Heart left ventricle (tissue), 16 donors: ENCODE data around the gene FAM53B. TPM values are rescaled to one million over a fixed set of nuclear protein-coding genes. Genes with fewer than 3 reads are reported as not detected.

ENCODE experiments used
- ATAC-seq, 4 donors: fragments of 200-7000 bp; cut with Tn5 transposase; one replicate each; pipeline ENCODE4 v1.9.1; 2020 to 2022; ENCODE audit warnings: moderate library complexity in 4 of 4, mild to moderate bottlenecking in 3 of 4, moderate number of reproducible peaks in 1 of 4
- DNase-seq, 5 donors: peaks; one replicate each; pipeline ENCODE4 v3.0.0-alpha.2; 2020
- H3K27ac ChIP-seq, 12 donors: fragments of 200-600 bp; sonication (generic) in 4 of 12; one replicate each; pipeline versions ENCODE4 v1.5.0 to v1.8.0; 2016 to 2022; ENCODE audit warnings: mild to moderate bottlenecking in 2 of 12
- H3K27me3 ChIP-seq, 9 donors: fragments of 200-600 bp; sonication (generic) in 2 of 9; one replicate each; pipeline versions ENCODE4 v1.5.1 to v1.8.0; 2016 to 2022; ENCODE audit warnings: mild to moderate bottlenecking in 3 of 9
- H3K36me3 ChIP-seq, 9 donors: fragments of 200-600 bp; sonication (generic) in 2 of 9; one replicate each; pipeline versions ENCODE4 v1.5.0 to v1.8.0; 2018 to 2022; ENCODE audit warnings: mild to moderate bottlenecking in 2 of 9
- H3K4me1 ChIP-seq, 12 donors: fragments of 200-600 bp; sonication (generic) in 4 of 12; one replicate each; pipeline versions ENCODE4 v1.5.0 to v1.8.0; 2016 to 2022; ENCODE audit warnings: mild to moderate bottlenecking in 3 of 12
- H3K4me3 ChIP-seq, 12 donors: fragments of 200-600 bp; sonication (generic) in 4 of 12; one replicate each; pipeline versions ENCODE4 v1.5.0 to v1.8.0; 2017 to 2022; ENCODE audit warnings: mild to moderate bottlenecking in 9 of 12, moderate library complexity in 4 of 12
- H3K9me3 ChIP-seq, 12 donors: fragments of 200-600 bp; sonication (generic) in 4 of 12; one replicate each; pipeline versions ENCODE4 v1.5.0 to v1.8.0; 2016 to 2022; ENCODE audit warnings: mild to moderate bottlenecking in 1 of 12
- CTCF ChIP-seq, 12 donors: fragments of 200-600 bp; sonication (generic) in 4 of 12; IDR thresholded peaks; one replicate each; pipeline versions ENCODE4 v1.5.0 to v1.8.0; 2018 to 2022; ENCODE audit warnings: antibody characterized with exemption in 12 of 12, mild to moderate bottlenecking in 5 of 12
- POLR2A ChIP-seq, 2 donors: fragments of 450-650 bp; IDR thresholded peaks; one replicate each; pipeline ENCODE4 v1.6.1; 2017; ENCODE audit warnings: antibody characterized with exemption in 2 of 2, mild to moderate bottlenecking in 2 of 2, moderate library complexity in 2 of 2
- WGBS, 4 donors: extraction: QIAGEN DNeasy Blood & Tissue Kit in 2 of 4; methylation state at CpG; one replicate each; pipeline versions ENCODE4 v1.1.5 to v1.1.7; 2013 to 2018; 5-methylcytosine and 5-hydroxymethylcytosine counted together
- intact Hi-C, 10 donors: fragments of 100-400 bp; cut with DNase I; formaldehyde crosslinking; loops; one replicate each; pipeline versions ENCODE4 v1.11.1 to v1.14.2; 2022
- polyA plus RNA-seq, 2 donors: library from polyadenylated mRNA; stranded (reverse); fragments of 200-250 nt; gene quantifications; one replicate each; pipeline ENCODE4 v1.2.3, GENCODE V29; 2013
- total RNA-seq, 9 donors: library from RNA; depleted of rRNA in 2 of 9; stranded (reverse); fragments of >200 nt in 2 of 9; fragmentation: NEBNext Ultra II Directional in 3 of 9; extraction: Animal tissue kit (Norgen Biotek cat#: 25700) in 3 of 9; gene quantifications; one replicate each; pipeline versions ENCODE4 v1.1.0 to v1.2.4, GENCODE V29; 2016 to 2023
- donor health status: ischemic (EF 13 %, LVEDD 7.1; RV severe dilation, severe dysfunction).
- donor health status: healthy with polysubstance abuse.
- donor health status: DM: no; HTN: yes; CAD: no.
- donor health status: DM: no; HTN: no; CAD: no.
- donor health status: ischemic (EF 25% LVEDD 6.9; RV normal size, moderate dysfunction).
- donor health status: ischemic (EF 25% LVEDD 5.7; RV mildly dilated, moderate dysfunction).
- donor health status: healthy.
- donor health status: DM: yes; HTN: yes; CAD: no.
- donor health status: ischemic (EF 35%, LVEDD 5.7; RV mildly dilated, moderate dysfunction).
- donor health status: nonischemic (EF 11% LVEDD 7.7; RV severe dilation, severe dysfunction).
- donor health status: DM: yes; HTN: yes; CAD: no.
- donor health status: PGD.
- donor health status: ischemic (EF 29% LVEDD 5.4; RV normal size, mild dysfunction).
- donor health status: nonischemic (EF 23%, LVEDD 6.1; RV moderate dilation, normal function).

FAM53B gene
- total and polyA plus RNA-seq, 11 donors, result 23.7 to 57.7 (median 35.5) TPM

- DNase-seq, result peak; percentile 84 to 95 (median 91)
- peaks cover 54 to 100% (median 100%) of the 10 kb centered on the region in 12 donors for H3K4me1 ChIP-seq
- intact Hi-C loops, result loop anchor here in 6 of 10 donors (2.0 to 10.0 kb wide), 5 partner anchors 33 to 62 kb away; partner anchors contain the start of gene FAM53B (in 1 of the 6)
- H3K27ac ChIP-seq, result peak overlapping the region; percentile 88 to 97 (median 93)
- no peaks in the 10 kb centered on the region for H3K9me3 ChIP-seq
- WGBS, 4 donors, result 16 to 25% (median 19%) methylated on average over 7 to 10 of the region's 10 CpGs
- peaks cover 0 to 30% (median 0%) of the 10 kb centered on the region in 9 donors for H3K36me3 ChIP-seq
- TF ChIP-seq POLR2A (IDR thresholded peaks at IDR 0.05) (peak in 1 of 2 donors; percentile 43), CTCF (IDR thresholded peaks at IDR 0.05) (no peak)
- H3K4me3 ChIP-seq, result peak overlapping the region in 6 of 12 donors; percentile 2 to 26 (median 9)
- peak; percentile 67 to 81 (median 71) for ATAC-seq
- no peaks in the 10 kb centered on the region for H3K27me3 ChIP-seq
These were observed 40.3 kb downstream of the FAM53B start for GRCh38 chr10:124703778-124704427.

- 49 to 67% (median 54%) methylated on average over 7 of the region's 7 CpGs for WGBS, 4 donors
These were observed 40.8 kb downstream of the FAM53B start for GRCh38 chr10:124703372-124703771.

GRCh38 chr10:124701881-124702656, 42.1 kb downstream of the FAM53B start:
- H3K27me3 ChIP-seq, result no peaks in the 10 kb centered on the region
- H3K36me3 ChIP-seq, result peaks cover 0 to 30% (median 0%) of the 10 kb centered on the region in 9 donors
- H3K4me1 ChIP-seq, result peaks cover 49 to 100% (median 99%) of the 10 kb centered on the region in 12 donors
- no peak for TF ChIP-seq POLR2A (IDR thresholded peaks at IDR 0.05)
- no peak for TF ChIP-seq CTCF (IDR thresholded peaks at IDR 0.05)
- H3K4me3 ChIP-seq, result no peak overlapping the region
- peak in 2 of 4 donors; percentile 3 to 7 for ATAC-seq
- 25 to 37% (median 32%) methylated on average over 13 of the region's 13 CpGs for WGBS, 4 donors
- H3K27ac ChIP-seq, result peak overlapping the region; percentile 88 to 97 (median 93)
- intact Hi-C loops, result loop anchor here in 8 of 10 donors (2.0 to 10.0 kb wide), 7 partner anchors 15 to 60 kb away; partner anchors contain the start of gene FAM53B (in 1 of the 8)
- no peaks in the 10 kb centered on the region for H3K9me3 ChIP-seq
- DNase-seq, result peak; percentile 58 to 85 (median 70)

More at GRCh38 chr10:124703372-124703771, 40.8 kb downstream of the FAM53B start:
- Histone ChIP-seq H3K36me3 (peaks cover 0 to 30% (median 0%) of the 10 kb centered on the region in 9 donors), H3K9me3 (no peaks in the 10 kb centered on the region), H3K27ac (peak overlapping the region; percentile 88 to 97 (median 93)), H3K27me3 (no peaks in the 10 kb centered on the region), H3K4me1 (peaks cover 52 to 100% (median 99%) of the 10 kb centered on the region in 12 donors), H3K4me3 (peak overlapping the region in 3 of 12 donors; percentile 6 to 26 (median 11))
- no peak for TF ChIP-seq CTCF (IDR thresholded peaks at IDR 0.05)
- TF ChIP-seq POLR2A (IDR thresholded peaks at IDR 0.05), result no peak
- ATAC-seq, result no peak
- intact Hi-C loops, result loop anchor here in 6 of 10 donors (2.0 to 10.0 kb wide), 5 partner anchors 34 to 61 kb away; partner anchors contain the start of gene FAM53B (in 1 of the 6)
- no peak for DNase-seq
